K562 (cell line): Measurements from ENCODE around the gene NDUFB7. TPM values are rescaled to one million over a fixed set of nuclear protein-coding genes. Genes with fewer than 3 reads are reported as not detected.

Experiments used
- ATF7 ChIP-seq: fragments of 450-650 bp; IDR thresholded peaks from 2 replicates; pipeline ENCODE4 v1.7.1; 2014; ENCODE audit warnings: mild to moderate bottlenecking, moderate library complexity
- CBX1 ChIP-seq: sonication (generic); IDR thresholded peaks from 2 replicates; pipeline ENCODE4 v1.6.1; 2016; ENCODE audit warnings: antibody characterized with exemption, low read depth, mild to moderate bottlenecking
- CBX5 ChIP-seq: IDR thresholded peaks from 2 replicates; pipeline ENCODE4 v1.6.1; 2014; ENCODE audit warnings: low read depth, borderline replicate concordance
- CCNT2 ChIP-seq: IDR thresholded peaks from 2 replicates; pipeline ENCODE4 v1.6.1; 2011; ENCODE audit warnings: borderline replicate concordance, low read depth, mild to moderate bottlenecking, moderate library complexity, mixed read lengths, low read length; ENCODE audit not compliant: insufficient read length; ENCODE audit errors: extremely low read depth
- CHAMP1 ChIP-seq: fragments of 450-650 bp; IDR thresholded peaks from 2 replicates; pipeline ENCODE4 v1.6.1; 2016; ENCODE audit warnings: mild to moderate bottlenecking
- CHD2 ChIP-seq: IDR thresholded peaks from 2 replicates; pipeline ENCODE4 v1.6.1; 2011; ENCODE audit warnings: low read depth, low read length
- CREBBP ChIP-seq: IDR thresholded peaks from one replicate; pipeline ENCODE4 v1.6.1; 2012; ENCODE audit warnings: low read depth, mild to moderate bottlenecking, control low read depth, inconsistent platforms, low read length
- DMBX1 ChIP-seq: fragments of 250-450 bp; sonication (Bioruptor Pico); IDR thresholded peaks from 2 replicates; pipeline ENCODE4 v1.8.0; 2022; ENCODE audit warnings: inconsistent platforms, mild to moderate bottlenecking, moderate library complexity, borderline replicate concordance
- ETV1 ChIP-seq: fragments of 450-650 bp; conservative IDR thresholded peaks from 2 replicates; pipeline ENCODE4 v1.6.1; 2016; ENCODE audit warnings: missing genetic modification characterization, control low read depth, low read depth, missing compliant biosample characterization
- FOXA3 ChIP-seq, 2 experiments: fragments of 450-650 bp in 1 of 2; sonication (generic) in 1 of 2; formaldehyde crosslinking; IDR thresholded peaks in 1 of 2; conservative IDR thresholded peaks in 1 of 2; 2 replicates each; pipeline versions ENCODE4 v1.4.0 to v1.8.0; 2020 to 2022; ENCODE audit warnings: mild to moderate bottlenecking in 2 of 2, missing genetic modification reagents in 1 of 2
- HCFC1 ChIP-seq: IDR thresholded peaks from 2 replicates; pipeline ENCODE4 v1.6.1; 2012; ENCODE audit warnings: low read depth, low read length, improper control_type of control experiment
- HDAC8 ChIP-seq: fragments of 450-650 bp; IDR thresholded peaks from 2 replicates; pipeline ENCODE4 v1.6.1; 2016; ENCODE audit warnings: mild to moderate bottlenecking, missing genetic modification characterization, moderate library complexity, missing compliant biosample characterization
- KAT7 ChIP-seq: sonication (generic); formaldehyde crosslinking; IDR thresholded peaks from 2 replicates; pipeline ENCODE4 v1.8.0; 2022; ENCODE audit warnings: missing genetic modification reagents, mild to moderate bottlenecking, borderline replicate concordance
- MCM5 ChIP-seq: fragments of 450-650 bp; IDR thresholded peaks from 2 replicates; pipeline ENCODE4 v1.6.1; 2016; ENCODE audit warnings: low read depth
- MYNN ChIP-seq, 2 experiments: sonication (generic); formaldehyde crosslinking in 1 of 2; IDR thresholded peaks; 2 replicates each; pipeline versions ENCODE4 v1.5.0 to v1.6.1; 2016 to 2020; ENCODE audit warnings: antibody characterized with exemption in 1 of 2, missing genetic modification reagents in 1 of 2
- SMAD4 ChIP-seq: fragments of 250-450 bp; sonication (Bioruptor Pico); conservative IDR thresholded peaks from 2 replicates; pipeline ENCODE4 v1.8.0; 2021; ENCODE audit warnings: inconsistent platforms, mild to moderate bottlenecking, moderate library complexity
- SRF ChIP-seq, 2 experiments: fragments of 250-450, 450-650 bp in 1 of 2; sonication (Bioruptor Pico) in 1 of 2; sonication (generic) in 1 of 2; formaldehyde crosslinking; IDR thresholded peaks; 2 replicates each; pipeline versions ENCODE4 v1.5.0 to v1.5.1; 2020 to 2022; ENCODE audit warnings: mild to moderate bottlenecking in 1 of 2, missing genetic modification reagents in 1 of 2
- STAT5A ChIP-seq: IDR thresholded peaks from 2 replicates; pipeline ENCODE4 v1.6.1; 2012; ENCODE audit warnings: low read length, inconsistent platforms, borderline replicate concordance
- ZBTB1 ChIP-seq: sonication (generic); formaldehyde crosslinking; IDR thresholded peaks from 2 replicates; pipeline ENCODE4 v1.8.1; 2023; ENCODE audit warnings: missing genetic modification reagents, low read depth, mild to moderate bottlenecking, borderline replicate concordance
- ZBTB17 ChIP-seq: fragments of 450-650 bp; formaldehyde crosslinking; IDR thresholded peaks from 2 replicates; pipeline ENCODE4 v1.4.0; 2020; ENCODE audit warnings: mild to moderate bottlenecking
- ZKSCAN8 ChIP-seq: fragments of 200-800 bp; sonication (Bioruptor generic); IDR thresholded peaks from 2 replicates; pipeline ENCODE4 v1.6.1; 2016; ENCODE audit warnings: missing genetic modification characterization, missing compliant biosample characterization
- ZNF197 ChIP-seq: fragments of 200-800 bp; sonication (Bioruptor generic); IDR thresholded peaks from 2 replicates; pipeline ENCODE4 v1.6.1; 2016; ENCODE audit warnings: low read depth, missing genetic modification characterization, missing compliant biosample characterization
- ZNF263 ChIP-seq: sonication (generic); formaldehyde crosslinking; IDR thresholded peaks from 2 replicates; pipeline ENCODE4 v1.8.0; 2022; ENCODE audit warnings: mild to moderate bottlenecking, missing genetic modification reagents, borderline replicate concordance
- ZNF431 ChIP-seq: sonication (generic); formaldehyde crosslinking; IDR thresholded peaks from 2 replicates; pipeline ENCODE4 v1.8.0; 2022; ENCODE audit warnings: mild to moderate bottlenecking, missing genetic modification reagents
- ZNF436 ChIP-seq: fragments of 250-450, 450-650 bp; sonication (Bioruptor Pico); formaldehyde crosslinking; IDR thresholded peaks from 2 replicates; pipeline ENCODE4 v1.7.0; 2020; ENCODE audit warnings: mild to moderate bottlenecking
- ZZZ3 ChIP-seq: fragments of 450-650 bp; IDR thresholded peaks from 2 replicates; pipeline ENCODE4 v1.6.1; 2016; ENCODE audit warnings: antibody characterized with exemption, mild to moderate bottlenecking, moderate library complexity
- polyA plus RNA-seq, 8 experiments: library from polyadenylated mRNA; depleted of rRNA in 4 of 8; stranded (reverse) in 5 of 8; unstranded in 3 of 8; fragments of >200 nt; fragmentation: Nextera tagmentation in 2 of 8; fragmentation: Illumina TruSeq in 1 of 8; extraction: Ambion mirVana in 2 of 8; extraction: Trizol in 1 of 8; gene quantifications; 2 replicates each; pipeline versions ENCODE4 v1.2.1 to v1.2.3, GENCODE V29; 2011 to 2014; ENCODE audit warnings: inconsistent platforms in 1 of 8, missing spikeins in 1 of 8
- total RNA-seq, 7 experiments: library from RNA; depleted of rRNA in 6 of 7; stranded (reverse); fragments of >200 nt in 6 of 7; fragmentation: Illumina TruSeq in 2 of 7; extraction: Trizol in 2 of 7; gene quantifications; 2 replicates each; pipeline versions ENCODE4 v1.2.1 to v1.2.3, GENCODE V29; 2011 to 2021; ENCODE audit warnings: low replicate concordance in 1 of 7

The NDUFB7 gene
- total and polyA plus RNA-seq, 9 of the 15 experiments (the other 6 are each of a cell fraction or from before 2014, with no cell fraction given), result 14.9 to 842 (median 137) TPM

GRCh38 chr19:14571695-14572490, at the start of gene NDUFB7 (continued):
- TF ChIP-seq ZBTB17 (CRISPR knock-in tag) (peak; percentile 70; the same call in 1 of the 2 replicates), ZKSCAN8 (CRISPR knock-in tag) (no peak), MCM5 (no peak), FOXA3 (CRISPR knock-in tag; conservative IDR thresholded peaks at IDR 0.05 in 1 of 2, IDR thresholded peaks at IDR 0.05 in 1 of 2) (peak in 1 of 2 experiments; percentile 72; a peak in 2 of 4 replicates), CREBBP (no peak), HDAC8 (tag) (peak; percentile 38; the same call in 1 of the 2 replicates), ZNF436 (no peak), STAT5A (peak; percentile 46; the same call in 1 of the 2 replicates), SMAD4 (peak; percentile 43; the same call in 1 of the 2 replicates), ATF7 (peak; percentile 86), CBX5 (0 out of 2 replicates have a peak, but pooled peaks have one; percentile 43), KAT7 (CRISPR knock-in tag) (peak; percentile 93; the same call in 1 of the 2 replicates), CHAMP1 (peak; percentile 73; the same call in 1 of the 2 replicates), MYNN (IDR thresholded peaks at IDR 0.05) (0 out of 2 replicates have a peak, but pooled peaks have one; percentile 20), MYNN (CRISPR knock-in tag; IDR thresholded peaks at IDR 0.05) (no peak), ZNF197 (CRISPR knock-in tag) (0 out of 2 replicates have a peak, but pooled peaks have one; percentile 56), CCNT2 (peak; percentile 34), ETV1 (tag) (peak; percentile 53; the same call in 1 of the 2 replicates), ZNF263 (CRISPR knock-in tag) (peak; percentile 59; the same call in 1 of the 2 replicates), ZZZ3 (peak; percentile 90; the same call in 1 of the 2 replicates), ZNF431 (CRISPR knock-in tag) (peak; percentile 57), CHD2 (peak; percentile 30; the same call in 1 of the 2 replicates), SRF (CRISPR knock-in tag; IDR thresholded peaks at IDR 0.05) (peak in 1 of 2 experiments; percentile 35; a peak in 1 of 4 replicates), DMBX1 (CRISPR knock-in tag) (0 out of 2 replicates have a peak, but pooled peaks have one; percentile 29), CBX1 (peak; percentile 95; the same call in 1 of the 2 replicates), ZBTB1 (CRISPR knock-in tag) (peak; percentile 41; the same call in 1 of the 2 replicates), HCFC1 (peak; percentile 89)
